ENCODE measurements around the gene IL25.
A peak's percentile ranks its signal among the peaks of the same experiment; 100 is the strongest.
"Not testable (repeated sequence)": the region's sequence is repeated elsewhere in the genome, so short reads cannot be mapped to it uniquely, and the experiment has no call there.

The IL25 gene

DNA sequence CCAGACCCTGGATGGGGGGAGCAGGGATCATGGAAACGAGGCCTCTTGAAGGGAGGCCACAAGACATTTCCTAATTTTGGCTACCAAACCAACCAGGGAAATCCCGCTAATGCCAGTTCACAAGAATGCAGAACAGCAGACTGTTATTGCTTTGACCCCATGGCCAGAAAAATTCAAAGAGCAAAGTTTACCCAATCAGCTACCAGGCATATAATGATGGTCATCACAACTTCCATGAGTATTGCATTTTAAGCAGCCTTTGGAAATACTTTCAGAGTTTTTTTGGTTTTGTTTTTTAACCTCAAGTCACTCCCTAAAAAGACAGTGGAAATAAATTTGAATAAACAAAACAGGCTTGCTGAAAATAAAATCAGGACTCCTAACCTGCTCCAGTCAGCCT lies at the start of gene IL25:
Gene IL25, plus strand, starts transcription at position 301 of the 400 bp plus-strand sequence.
- DNase-seq (ENCODE audit: low read depth), result no peak

DNA sequence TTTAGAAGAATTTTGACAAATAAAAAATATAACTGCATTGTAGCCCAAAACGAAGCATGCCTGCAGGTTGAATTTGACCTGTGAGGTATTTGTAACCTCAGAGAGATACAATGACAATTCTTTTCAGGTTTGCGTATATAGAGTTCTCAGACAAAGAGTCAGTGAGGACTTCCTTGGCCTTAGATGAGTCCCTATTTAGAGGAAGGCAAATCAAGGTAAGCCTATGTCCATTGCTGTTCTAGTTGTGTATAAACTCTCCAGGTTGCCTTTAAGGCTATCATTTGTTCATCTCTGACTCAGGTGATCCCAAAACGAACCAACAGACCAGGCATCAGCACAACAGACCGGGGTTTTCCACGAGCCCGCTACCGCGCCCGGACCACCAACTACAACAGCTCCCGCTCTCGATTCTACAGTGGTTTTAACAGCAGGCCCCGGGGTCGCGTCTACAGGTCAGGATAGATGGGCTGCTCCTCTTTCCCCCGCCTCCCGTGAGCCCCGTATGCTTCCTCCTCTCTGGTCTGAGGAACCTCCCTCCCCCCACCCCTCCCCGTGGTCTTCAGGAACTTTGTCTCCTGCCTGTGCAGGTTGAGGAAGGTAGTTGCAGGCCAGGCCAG lies 48.7 kb upstream of the IL25 start:
- DNase-seq (ENCODE audit: low read depth), result no peak

DNA sequence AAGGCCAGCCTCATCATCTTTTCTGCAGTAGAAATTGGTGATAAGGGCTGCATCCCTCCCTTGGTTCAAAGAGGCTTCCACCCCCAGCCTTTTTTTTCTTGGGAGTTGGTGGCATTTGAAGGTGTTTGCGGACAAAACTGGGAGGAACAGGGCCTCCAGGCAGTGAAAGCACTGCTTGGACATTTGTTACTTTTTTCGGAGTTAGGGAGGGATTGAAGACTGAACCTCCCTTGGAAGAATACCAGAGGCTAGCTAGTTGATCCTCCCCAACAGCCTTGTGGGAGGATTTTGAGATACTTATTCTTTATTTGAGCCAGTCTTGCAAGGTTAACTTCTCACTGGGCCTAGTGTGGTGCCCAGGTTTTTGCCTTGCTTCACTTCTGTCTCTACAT lies 48.2 kb upstream of the IL25 start:
- DNase-seq (ENCODE audit: low read depth), result no peak

DNA sequence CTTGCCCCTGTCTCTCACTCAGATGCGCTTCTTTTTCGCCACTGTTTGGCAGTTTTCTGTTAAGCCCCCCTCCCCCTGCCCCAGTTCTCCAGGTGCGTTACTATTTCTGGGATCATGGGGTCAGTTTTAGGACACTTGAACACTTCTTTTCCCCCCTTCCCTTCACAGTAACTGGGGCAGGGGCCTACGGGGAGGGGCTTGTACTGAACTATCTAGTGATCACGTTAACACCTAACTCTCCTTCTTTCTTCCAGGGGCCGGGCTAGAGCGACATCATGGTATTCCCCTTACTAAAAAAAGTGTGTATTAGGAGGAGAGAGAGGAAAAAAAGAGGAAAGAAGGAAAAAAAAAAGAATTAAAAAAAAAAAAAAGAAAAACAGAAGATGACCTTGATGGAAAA lies 47.6 kb upstream of the IL25 start:
- no peak for DNase-seq (ENCODE audit: low read depth)

DNA sequence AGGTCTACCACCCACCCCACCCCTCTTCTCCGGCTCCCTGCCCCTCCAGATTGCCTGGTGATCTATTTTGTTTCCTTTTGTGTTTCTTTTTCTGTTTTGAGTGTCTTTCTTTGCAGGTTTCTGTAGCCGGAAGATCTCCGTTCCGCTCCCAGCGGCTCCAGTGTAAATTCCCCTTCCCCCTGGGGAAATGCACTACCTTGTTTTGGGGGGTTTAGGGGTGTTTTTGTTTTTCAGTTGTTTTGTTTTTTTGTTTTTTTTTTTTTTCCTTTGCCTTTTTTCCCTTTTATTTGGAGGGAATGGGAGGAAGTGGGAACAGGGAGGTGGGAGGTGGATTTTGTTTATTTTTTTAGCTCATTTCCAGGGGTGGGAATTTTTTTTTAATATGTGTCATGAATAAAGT lies 46.9 kb upstream of the IL25 start:
- not testable (repeated sequence) for DNase-seq (ENCODE audit: low read depth)

DNA sequence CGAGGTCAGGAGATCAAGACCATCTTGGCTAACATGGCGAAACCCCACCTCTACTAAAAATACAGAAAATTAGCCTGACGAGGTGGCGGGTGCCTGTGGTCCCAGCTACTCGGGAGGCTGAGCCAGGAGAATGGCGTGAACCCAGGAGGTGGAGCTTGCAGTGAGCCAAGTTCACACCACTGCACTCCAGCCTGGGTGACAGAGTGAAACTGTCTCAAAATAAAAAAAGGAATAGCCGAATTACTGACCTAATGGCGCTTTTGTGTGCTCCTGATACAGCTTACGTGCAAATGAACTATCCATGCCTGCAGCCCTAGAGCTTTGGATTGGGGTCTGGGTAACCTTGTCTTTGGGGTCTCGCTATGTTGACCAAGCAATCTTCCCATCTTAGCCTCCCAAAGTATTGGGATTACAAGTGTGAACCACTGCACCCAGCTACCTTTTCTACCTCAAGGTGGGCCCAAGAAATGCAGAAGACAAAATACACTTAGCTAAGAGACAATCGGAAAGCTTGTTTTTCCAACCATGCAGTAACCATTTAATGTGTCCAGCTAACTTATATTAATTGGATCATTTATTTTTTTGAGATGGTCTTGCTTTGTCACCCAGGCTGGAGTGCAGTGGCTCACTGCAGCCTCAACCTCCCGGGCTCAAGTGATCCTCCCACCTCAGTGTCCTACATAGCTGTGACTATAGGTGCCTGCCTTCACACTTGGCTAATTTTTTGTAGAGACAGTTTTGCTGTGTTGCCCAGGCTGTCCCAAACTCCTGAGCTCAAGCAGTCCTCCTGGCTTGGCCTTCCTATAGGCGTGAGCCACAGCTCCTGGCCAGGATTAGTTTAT lies 45.9 kb upstream of the IL25 start:
- no peak for DNase-seq (ENCODE audit: low read depth)

DNA sequence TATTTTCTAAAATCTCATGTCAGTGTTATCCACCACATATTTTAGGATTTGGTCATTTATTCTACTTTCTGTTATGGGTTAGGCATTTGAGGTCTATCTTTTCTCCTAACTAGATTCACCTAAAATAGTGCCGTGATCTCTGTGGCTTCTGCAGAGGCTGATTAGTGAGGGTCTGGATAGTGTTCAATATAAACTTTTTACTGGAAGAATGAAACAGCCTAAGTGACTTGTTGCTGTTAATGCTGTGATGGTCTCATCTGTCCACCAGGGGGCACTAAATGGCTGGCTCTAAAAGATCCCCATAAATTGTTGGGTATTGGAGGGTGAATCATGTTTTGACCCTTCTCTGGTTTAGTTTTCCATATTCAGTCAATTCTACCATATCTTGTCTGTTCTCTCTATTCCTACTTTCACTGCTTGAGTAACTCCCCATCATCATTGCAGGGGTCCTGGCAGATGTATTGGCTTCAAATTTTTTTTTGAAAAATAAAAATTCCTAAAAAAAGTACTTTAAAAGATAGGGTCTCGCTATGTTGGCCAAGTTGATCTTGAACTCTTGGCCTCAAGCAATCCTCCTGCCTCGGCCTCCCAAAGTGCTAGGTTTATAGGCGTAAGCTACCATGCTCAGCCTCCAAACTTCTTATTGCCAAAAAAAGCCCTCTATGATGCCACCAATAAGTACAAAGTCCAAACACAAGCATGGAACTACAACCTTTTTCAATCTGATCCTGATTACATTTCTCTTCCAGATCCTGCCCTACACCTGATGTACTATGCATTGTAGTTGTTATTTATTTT lies 44.5 kb upstream of the IL25 start:
- peak; percentile 59 for DNase-seq (ENCODE audit: low read depth)

DNA sequence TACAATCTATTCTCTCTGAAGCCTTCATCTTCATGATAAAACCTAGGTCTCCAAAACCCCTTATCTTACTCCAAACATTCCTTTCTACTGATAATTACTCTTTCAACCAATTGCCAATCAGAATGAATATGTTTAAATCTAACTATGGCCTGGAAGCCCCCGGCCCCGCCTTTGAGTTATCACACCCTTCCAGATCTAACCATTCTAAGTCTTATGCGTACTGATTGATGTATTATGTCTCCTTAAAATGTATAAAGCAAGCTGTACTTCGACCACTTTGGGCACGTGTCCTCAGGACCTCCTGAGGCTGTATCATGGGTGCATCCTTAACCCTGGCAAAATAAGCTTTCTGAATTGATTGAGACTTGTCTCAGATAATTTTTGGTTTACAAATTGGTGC lies 37.0 kb upstream of the IL25 start:
- DNase-seq (ENCODE audit: low read depth), result no peak

DNA sequence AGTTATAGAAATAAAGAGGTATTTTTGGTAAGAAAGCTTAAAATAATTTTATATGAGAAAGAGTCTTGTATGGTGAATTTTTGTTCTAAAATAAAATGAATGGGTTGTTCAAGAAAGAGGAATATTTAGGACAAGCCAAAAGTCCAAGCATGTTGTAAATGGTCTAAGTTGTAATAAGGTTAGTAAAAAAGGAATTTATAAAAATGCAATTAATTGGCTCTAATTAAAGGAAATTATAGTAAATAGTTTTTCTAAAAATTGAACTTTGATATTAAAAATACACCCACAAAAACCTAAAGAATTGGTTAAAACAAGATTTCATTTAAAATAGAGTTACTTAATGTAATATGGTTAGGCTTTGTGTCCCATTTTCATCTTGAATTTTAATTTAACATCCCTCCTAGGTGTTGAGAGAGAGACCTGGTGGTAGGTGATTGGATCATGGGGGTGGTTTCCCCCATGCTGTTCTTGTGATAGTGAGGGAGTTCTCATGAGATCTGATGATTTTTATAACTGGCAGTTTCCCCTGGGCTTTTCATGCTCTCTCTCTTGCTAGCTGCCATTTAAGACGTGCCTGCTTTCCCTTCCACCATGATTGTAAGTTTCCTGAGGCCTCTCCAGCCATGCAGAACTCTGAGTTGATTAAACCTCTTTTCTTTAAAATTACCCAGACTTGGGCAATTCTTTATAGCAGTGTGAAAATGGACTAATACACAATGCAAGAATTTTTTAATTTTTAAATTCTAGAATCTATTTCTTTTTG lies 32.9 kb upstream of the IL25 start:
- no peak for DNase-seq (ENCODE audit: low read depth)

DNA sequence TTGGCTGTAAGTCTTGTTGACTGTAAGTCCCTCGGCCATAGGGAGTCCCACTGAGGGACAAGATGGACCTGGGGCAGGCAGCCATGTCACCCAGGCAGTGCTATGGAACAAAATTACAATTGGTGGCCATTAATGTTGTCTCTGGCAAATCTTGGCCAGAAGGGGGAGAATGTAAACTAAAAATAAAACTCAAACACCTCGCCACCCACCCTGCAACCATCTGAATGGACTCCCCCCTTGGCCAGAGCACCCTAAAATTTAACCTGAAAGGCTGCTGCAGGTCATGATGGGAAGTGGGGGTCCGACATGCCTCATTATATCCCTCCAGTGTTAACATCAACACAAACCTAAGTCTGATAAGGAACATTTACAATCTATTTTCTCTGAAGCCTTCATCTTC lies 28.1 kb upstream of the IL25 start:
- no peak for DNase-seq (ENCODE audit: low read depth)

DNA sequence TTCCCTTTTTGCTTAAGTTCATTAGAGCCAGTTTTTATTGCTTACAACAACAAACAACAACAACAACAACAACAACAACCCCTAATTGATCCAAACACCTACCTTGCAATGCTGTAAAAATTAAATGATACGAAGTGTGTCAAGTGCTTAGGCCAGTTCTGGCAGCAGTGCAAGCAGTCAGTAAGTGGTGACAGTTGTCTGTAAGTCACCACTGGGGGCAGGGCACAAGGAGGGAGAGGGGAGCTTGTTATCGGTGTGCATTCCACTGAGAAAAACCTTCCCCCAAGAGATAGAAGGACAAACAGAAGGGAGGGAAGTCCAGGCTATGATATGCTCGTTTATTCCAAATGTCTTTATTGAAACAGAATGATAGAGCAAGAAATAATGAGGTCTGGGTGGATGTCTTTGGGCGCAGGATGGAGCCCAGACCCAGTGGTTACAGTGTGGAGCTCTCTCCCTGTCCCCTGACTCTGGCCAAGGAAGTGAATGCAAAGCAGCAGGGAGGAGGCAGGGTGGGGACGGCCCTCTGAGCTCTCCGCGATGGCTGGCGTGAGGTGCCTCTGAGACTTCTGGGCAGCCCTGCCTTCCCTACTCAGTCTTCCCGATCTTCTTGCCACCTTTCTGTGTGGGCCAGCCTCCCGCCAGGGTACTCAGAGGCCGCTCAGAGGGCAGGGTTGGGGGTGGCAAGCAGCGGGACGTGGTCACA lies 26.5 kb upstream of the IL25 start:
- no peak for DNase-seq (ENCODE audit: low read depth)

DNA sequence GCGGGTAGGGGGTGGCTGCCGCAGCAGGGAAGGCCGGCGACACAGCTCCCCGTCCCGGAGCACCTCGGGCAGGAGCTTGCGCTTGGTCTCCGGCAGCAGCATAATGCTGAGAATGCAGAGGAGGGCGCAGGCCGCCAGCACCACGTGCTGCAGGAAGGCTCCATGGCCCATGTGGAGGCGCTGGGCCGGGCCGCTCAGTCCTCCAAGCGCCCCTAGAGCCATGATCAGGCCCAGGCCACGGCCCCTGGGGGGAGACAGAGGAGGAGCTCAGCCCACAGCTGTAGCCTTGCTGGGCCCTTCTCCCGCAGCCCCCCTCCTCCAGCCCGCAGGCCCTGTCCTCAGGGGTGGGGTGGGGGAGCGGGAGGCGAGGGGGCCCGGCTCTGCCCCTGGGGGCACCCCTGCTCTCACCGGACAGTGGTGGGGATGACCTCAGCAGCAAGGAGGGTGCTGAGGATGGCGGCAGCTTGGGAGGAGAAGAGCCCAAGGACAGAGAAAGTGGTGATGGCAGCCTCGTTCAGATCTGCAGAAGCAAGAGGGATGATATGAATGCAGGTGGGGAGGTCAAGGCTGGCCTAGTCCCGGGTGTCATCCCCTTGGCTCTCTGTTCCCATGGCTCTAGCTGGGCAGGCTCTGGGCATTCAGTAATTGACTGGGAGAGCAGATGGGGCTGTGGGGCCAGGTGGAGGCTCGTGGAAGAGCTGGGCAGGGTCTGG lies 25.8 kb upstream of the IL25 start:
- no peak for DNase-seq (ENCODE audit: low read depth)

DNA sequence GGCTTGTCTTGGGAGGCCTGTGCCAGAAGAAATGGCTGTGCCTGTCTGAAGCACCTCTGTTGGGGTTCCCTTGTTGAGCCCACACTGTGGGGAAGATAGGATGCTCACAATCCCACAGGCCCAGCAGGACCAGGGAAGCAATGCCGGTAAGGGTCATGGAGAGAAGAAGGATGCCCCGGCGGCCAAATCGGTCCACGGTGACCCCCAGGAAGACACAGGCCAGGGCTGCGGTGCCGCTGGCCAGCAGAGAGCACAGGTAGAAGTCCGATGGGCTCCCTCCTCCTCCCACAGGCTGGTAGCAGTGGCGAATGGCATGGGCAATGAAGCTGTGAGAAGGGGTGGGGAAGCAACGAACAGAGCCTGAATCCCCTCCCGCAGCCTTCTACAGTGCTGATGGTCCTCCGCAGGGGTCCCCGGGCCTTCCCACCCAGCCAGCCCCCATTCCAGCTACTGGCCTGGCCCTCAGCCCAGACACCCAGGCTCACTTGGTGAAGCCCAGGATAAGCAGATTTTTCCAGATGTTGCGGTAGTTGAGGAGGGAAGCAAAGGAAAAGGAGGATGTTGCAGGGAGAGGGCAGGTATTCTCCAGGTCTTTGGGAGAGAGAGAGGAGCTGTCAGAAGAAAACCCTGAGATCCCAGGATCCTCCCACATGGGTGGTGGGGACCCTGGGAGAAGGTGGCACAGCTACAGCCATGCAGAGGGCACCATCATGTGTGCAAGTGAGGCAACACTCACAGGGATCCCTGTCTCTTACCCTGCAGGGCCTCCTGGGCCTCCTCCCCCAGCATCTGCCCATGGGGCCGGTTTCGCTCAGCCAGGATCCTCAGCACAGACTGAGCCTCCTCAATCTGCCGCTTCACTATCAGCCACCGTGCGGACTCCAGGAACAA lies 25.0 kb upstream of the IL25 start:
- DNase-seq (ENCODE audit: low read depth), result no peak

DNA sequence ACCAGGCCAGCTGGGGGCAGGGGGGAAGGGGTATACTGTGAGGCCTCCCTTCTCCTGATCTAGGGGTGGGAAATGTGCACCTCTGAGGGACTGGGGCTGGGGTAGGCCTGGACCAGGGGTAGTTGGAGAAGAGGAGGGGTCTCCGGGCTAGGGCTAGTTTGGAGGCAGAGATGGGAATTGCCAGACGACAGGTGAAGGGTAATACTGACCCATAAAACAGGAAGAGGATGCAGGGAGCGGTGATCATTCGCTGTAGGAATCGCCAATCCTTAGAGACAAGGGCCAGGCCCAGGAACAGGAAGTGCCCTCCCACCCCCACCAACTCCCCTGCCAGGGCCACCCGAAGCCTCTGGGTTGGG lies 24.3 kb upstream of the IL25 start:
- DNase-seq (ENCODE audit: low read depth), result no peak

DNA sequence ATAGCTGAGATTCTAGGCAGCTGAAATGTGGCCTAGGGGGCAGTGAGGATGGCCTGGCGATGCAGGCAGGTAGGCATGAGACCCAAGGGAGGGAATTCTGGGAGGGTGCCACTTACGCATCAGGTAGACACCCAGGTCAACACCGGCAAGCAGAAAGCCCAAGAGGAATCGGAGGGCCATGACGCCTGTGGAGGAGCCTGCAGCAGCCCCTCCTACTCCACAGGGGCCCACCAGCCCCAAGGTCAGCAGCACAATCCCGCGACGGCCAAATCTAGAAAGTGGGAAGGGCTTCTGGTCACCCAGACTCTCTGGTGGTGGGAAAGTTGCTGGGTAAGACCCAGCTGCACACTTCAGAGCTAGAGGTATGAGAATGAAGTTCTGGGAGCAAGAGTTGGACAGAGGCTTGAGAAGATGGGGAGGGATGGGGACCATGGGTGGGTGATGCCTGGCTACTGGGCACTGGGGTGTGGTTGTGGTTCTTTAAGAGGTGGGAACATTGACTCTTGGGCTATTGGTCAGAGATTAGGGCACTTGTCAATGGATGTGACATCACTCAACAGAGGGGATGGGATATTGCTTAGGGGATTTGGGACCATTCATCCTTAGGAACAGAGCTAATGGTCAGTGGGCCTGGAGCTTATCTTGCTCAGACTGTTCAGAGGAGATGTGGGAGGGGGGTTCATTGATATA lies 23.3 kb upstream of the IL25 start:
- DNase-seq (ENCODE audit: low read depth), result no peak

DNA sequence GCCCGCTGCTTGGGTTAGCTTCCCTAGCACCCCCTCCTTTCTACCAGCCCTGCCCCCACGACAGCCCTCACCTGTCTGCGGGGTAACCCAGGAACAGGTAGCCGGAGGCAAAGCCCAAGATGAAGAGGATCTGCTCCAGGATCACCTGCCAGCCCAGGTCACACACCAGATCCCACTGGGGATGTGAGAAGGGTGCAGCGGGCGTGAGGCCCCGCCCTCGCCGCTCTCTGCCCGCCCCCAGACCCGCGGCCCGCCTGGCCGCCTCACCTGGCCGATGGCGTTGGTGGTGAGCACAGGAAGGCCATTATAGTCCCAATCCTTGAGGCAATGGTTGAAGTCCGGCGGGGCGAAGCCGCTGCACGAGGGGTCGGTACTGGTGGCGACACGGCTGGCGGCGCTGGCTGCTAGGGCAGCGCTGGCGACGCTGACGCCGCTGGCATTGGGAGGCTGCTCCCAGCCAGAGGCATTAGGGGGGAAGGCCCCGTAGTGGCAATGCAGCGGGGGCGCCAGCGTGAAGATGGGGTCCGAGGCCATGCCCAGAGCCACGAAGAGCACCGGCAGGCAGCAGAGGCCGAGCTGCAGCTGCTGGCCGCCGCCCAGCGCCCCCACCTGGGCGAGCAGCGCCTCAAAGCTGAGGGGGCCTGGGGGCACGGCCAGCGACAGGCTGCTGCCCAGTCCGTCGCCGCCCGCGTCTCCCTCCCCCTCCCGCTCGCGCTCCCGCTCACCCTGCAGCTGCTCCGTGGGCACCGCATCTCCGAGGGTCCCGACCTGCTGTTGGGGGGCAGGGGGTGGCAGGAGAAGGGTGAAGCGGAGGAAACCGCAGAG lies 20.7 kb upstream of the IL25 start:
- DNase-seq (ENCODE audit: low read depth), result no peak

DNA sequence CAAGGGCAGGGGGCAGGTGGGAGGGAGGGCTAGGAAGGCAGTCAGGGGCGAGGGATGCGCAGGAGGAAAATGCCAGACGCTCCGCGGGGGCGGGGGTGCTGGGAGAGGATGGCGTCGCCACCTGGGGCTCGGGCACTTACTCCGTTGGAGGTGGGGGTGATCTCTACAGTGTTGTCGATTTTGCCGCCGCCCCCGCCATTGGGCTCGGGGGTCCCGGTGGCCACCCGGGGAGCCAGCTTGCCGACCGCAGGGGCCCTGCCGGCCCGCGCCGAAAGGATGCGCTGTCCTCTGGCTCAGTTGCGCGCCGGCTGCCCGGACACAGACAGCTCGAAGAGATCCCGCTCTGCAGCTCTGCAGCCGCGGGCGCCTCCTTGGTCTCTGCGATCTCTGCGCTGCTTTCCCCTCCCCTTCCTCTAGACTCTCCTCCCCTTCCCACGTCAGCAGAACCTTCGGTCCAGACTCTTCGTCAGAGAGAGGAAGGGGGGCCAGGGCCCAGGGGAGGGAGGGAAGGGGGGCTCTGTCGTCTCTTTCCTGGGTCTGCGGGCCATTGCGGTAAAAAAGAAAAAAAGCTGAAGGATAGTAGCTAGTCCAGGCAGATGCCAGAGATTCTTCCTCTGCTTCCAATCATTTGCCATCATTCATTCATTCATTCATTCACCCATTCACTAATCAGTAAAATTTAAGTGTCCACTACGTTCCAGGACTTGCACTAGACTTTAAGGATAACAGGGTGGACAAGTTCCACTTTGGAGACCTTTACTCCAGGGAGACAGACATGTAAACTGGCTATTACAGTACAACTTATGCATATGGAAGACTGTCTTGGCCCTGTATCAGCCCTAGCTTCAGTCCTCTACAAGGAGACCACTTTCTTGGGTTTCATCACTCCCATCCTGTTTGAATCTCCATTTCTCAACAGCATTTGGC lies 19.8 kb upstream of the IL25 start, which contains the start of gene SLC22A17:
Gene SLC22A17, minus strand, starts transcription at position 382 of the 927 bp plus-strand sequence.
- peak; percentile 48 for DNase-seq (ENCODE audit: low read depth)
